Thyroid gland (tissue), 4 donors: ENCODE data around the gene CACNG5.

Experiments used
- POLR2A ChIP-seq, 2 donors: fragments of 450-650 bp; IDR thresholded peaks; one replicate each; pipeline ENCODE4 v1.6.1; 2017; ENCODE audit warnings: antibody characterized with exemption in 2 of 2, mild to moderate bottlenecking in 2 of 2, moderate library complexity in 1 of 2
- TF ChIP-seq, protein P1 (sequence below), 6 experiments: fragments of 200-600 bp in 3 of 6; fragments of 450-650 bp in 3 of 6; sonication (generic) in 3 of 6; IDR thresholded peaks; one replicate each; pipeline ENCODE4 v1.5.1; 2016 to 2019; ENCODE audit warnings: antibody characterized with exemption in 6 of 6, mild to moderate bottlenecking in 2 of 6, inconsistent platforms in 1 of 6, moderate library complexity in 1 of 6

- TF ChIP-seq, protein P1, sequence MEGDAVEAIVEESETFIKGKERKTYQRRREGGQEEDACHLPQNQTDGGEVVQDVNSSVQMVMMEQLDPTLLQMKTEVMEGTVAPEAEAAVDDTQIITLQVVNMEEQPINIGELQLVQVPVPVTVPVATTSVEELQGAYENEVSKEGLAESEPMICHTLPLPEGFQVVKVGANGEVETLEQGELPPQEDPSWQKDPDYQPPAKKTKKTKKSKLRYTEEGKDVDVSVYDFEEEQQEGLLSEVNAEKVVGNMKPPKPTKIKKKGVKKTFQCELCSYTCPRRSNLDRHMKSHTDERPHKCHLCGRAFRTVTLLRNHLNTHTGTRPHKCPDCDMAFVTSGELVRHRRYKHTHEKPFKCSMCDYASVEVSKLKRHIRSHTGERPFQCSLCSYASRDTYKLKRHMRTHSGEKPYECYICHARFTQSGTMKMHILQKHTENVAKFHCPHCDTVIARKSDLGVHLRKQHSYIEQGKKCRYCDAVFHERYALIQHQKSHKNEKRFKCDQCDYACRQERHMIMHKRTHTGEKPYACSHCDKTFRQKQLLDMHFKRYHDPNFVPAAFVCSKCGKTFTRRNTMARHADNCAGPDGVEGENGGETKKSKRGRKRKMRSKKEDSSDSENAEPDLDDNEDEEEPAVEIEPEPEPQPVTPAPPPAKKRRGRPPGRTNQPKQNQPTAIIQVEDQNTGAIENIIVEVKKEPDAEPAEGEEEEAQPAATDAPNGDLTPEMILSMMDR (IDR thresholded peaks at IDR 0.05) = no peak
- TF ChIP-seq POLR2A (IDR thresholded peaks at IDR 0.05) = no peak
Observed at GRCh38 chr17:66897141-66897540, 62.2 kb downstream of the CACNG5 start.
